ENCODE measurements around the gene SLC9C1. TPM values are rescaled to one million over a fixed set of nuclear protein-coding genes. Genes with fewer than 3 reads are reported as not detected.

Gene SLC9C1
- total RNA-seq, 1 experiment from 2014 or later: not detected

DNA sequence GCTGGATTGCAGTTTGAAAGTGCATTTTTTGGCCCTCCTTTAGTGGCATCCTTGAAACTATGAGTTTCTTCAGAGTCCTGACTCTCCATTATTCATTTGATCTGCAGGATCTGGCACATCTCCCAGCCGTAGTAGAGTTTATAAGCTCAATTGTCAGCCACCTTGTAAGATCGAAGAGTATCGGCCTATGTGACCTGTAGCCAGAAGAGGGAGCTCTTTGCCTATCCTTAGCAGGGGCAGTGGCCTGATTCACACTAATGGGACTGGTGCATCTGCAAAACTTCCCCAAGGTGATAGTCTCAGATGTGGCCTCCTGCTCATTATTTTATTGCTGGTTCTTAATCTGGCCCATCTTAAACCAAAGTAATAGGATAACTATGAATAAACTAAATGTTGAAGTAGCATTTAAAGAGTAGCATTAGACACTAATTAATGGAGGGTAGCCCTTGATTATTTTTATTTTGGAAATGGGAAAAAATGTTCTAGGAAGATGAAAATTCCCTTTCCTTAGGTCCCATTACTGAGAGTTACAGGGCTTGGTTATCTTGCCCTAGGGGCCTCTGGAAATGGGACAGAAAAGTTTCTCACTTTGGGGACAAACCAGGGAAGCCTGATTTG, 182.1 kb downstream of the SLC9C1 start:
- no TSS peak for BruUV-seq (replicated peaks)
- POLR2A ChIA-PET (ENCODE audit: unreplicated experiment): interaction anchor here (1.0 kb wide), 1 partner anchor 25 kb away, joined by 3 read pairs; no protein-coding TSS in a partner anchor
- peak; percentile 89 for DNase-seq

DNA sequence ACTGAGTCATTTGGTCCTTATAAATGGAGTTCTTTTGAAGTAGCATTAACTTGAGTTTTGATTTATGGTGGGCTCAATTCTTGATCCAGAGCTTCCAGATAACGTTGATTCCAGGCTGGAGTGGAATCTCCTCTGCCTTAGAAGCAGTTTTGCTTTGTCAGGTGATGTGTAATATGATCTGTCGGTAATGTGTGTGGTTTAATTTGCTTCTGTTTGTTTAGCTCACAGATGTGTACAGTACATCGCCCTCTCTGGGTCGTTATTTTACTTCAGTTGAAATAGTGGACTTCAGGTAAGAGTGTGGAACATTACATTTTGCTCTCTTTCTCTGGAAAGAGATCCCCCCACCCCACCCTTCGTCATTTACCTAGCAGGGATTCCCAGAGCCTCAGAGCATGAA, 184.7 kb downstream of the SLC9C1 start:
- Histone ChIP-seq H3K27me3 (ENCODE audit: low read length) (no peaks in the 10 kb centered on the region), H3K27ac (ENCODE audit: low read length) (no peak overlapping the region), H3F3A (ENCODE audit: low read length, unreplicated experiment) (no peaks in the 10 kb centered on the region), H3K4me1 (ENCODE audit: insufficient read depth, low read length) (peaks cover 13% of the 10 kb centered on the region), H3K9me3 (ENCODE audit: low read length) (no peaks in the 10 kb centered on the region), H3K4me3 (ENCODE audit: low read length) (no peak overlapping the region), H3K36me3 (ENCODE audit: low read depth, low read length) (peaks cover 47% of the 10 kb centered on the region), H3K9ac (ENCODE audit: low read length) (no peak overlapping the region), H4K20me1 (ENCODE audit: low read length) (peaks cover 4% of the 10 kb centered on the region; the same call in 1 of the 2 replicates), H3K9me2 (replicated peaks; ENCODE audit: low read length) (no peaks in the 10 kb centered on the region), H3K4me2 (ENCODE audit: low read length) (peak overlapping the region; percentile 4; the same call in 1 of the 2 replicates), H3K79me2 (ENCODE audit: low read length) (no peaks in the 10 kb centered on the region), H2AFZ (ENCODE audit: low read length) (no peak overlapping the region)
- POLR2A ChIA-PET (ENCODE audit: unreplicated experiment): no interaction called here
- TF ChIP-seq EZH2phosphoT487 (IDR thresholded peaks at IDR 0.05; ENCODE audit: borderline replicate concordance, low read length) (no peak), EZH2 (IDR thresholded peaks at IDR 0.05; ENCODE audit: low read length, unreplicated experiment) (no peak)
- TF ChIP-seq, protein P1, sequence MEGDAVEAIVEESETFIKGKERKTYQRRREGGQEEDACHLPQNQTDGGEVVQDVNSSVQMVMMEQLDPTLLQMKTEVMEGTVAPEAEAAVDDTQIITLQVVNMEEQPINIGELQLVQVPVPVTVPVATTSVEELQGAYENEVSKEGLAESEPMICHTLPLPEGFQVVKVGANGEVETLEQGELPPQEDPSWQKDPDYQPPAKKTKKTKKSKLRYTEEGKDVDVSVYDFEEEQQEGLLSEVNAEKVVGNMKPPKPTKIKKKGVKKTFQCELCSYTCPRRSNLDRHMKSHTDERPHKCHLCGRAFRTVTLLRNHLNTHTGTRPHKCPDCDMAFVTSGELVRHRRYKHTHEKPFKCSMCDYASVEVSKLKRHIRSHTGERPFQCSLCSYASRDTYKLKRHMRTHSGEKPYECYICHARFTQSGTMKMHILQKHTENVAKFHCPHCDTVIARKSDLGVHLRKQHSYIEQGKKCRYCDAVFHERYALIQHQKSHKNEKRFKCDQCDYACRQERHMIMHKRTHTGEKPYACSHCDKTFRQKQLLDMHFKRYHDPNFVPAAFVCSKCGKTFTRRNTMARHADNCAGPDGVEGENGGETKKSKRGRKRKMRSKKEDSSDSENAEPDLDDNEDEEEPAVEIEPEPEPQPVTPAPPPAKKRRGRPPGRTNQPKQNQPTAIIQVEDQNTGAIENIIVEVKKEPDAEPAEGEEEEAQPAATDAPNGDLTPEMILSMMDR (conservative IDR thresholded peaks at IDR 0.05; ENCODE audit: low read depth, low read length): no peak
- CTCF ChIA-PET: no interaction called here
- no TSS peak for BruUV-seq (replicated peaks)
- peak; percentile 64 for ATAC-seq
- intact Hi-C loops (cut with micrococcal nuclease): no loop called here
- peak; percentile 29 for DNase-seq

More for the DNA sequence above, 182.1 kb downstream of the SLC9C1 start:
- peaks cover 41% of the 10 kb centered on the region for H3K36me3 ChIP-seq (ENCODE audit: low read depth, low read length)
- no peak overlapping the region for H2AFZ ChIP-seq (ENCODE audit: low read length)
- no peaks in the 10 kb centered on the region for H3K9me2 ChIP-seq (replicated peaks; ENCODE audit: low read length)
- H3K4me1 ChIP-seq (ENCODE audit: insufficient read depth, low read length): peaks cover 13% of the 10 kb centered on the region
- peak; percentile 95 for ATAC-seq
- no peak overlapping the region for H3K27ac ChIP-seq (ENCODE audit: low read length)
- H3K9me3 ChIP-seq (ENCODE audit: low read length): no peaks in the 10 kb centered on the region
- no peaks in the 10 kb centered on the region for H3F3A ChIP-seq (ENCODE audit: low read length, unreplicated experiment)
- TF ChIP-seq EZH2phosphoT487 (IDR thresholded peaks at IDR 0.05; ENCODE audit: borderline replicate concordance, low read length): no peak
- TF ChIP-seq, protein P1 (conservative IDR thresholded peaks at IDR 0.05; ENCODE audit: low read depth, low read length): peak; percentile 94
- intact Hi-C loops (cut with micrococcal nuclease): loop anchor here (1.0 kb wide), 1 partner anchor 181 kb away; no protein-coding TSS in a partner anchor
- CTCF ChIA-PET: interaction anchor here (0.5 to 1.3 kb wide), 20 partner anchors 10 to 874 kb away, joined by 3 to 23 read pairs (median 4); partner anchors contain the start of genes ABHD10 and SLC9C1
- H4K20me1 ChIP-seq (ENCODE audit: low read length): peaks cover 4% of the 10 kb centered on the region; the same call in 1 of the 2 replicates
- H3K4me2 ChIP-seq (ENCODE audit: low read length): no peak overlapping the region
- no peak overlapping the region for H3K4me3 ChIP-seq (ENCODE audit: low read length)
- no peak overlapping the region for H3K9ac ChIP-seq (ENCODE audit: low read length)
- no peaks in the 10 kb centered on the region for H3K79me2 ChIP-seq (ENCODE audit: low read length)
- no peaks in the 10 kb centered on the region for H3K27me3 ChIP-seq (ENCODE audit: low read length)

DNA sequence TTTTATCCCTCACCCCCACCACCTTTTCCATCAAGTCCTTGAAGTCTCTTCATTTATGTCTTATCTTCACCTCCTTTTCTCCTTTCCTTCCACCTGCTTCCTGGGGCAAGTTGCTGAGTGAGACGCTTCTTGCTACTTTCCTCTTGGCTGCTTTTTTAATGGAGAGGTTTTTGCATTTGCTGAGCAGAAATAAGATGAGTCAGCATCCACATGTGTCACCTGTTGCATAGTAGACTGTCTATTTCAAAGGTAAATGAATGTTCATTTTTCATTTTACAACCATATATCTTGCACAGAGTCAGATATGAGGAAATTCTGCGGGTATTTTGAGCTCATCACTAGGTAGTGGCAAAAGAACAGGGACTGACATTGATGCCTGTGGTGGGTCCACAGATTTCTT, 189.2 kb downstream of the SLC9C1 start:
- CTCF ChIA-PET: no interaction called here

More for the DNA sequence above, 189.2 kb downstream of the SLC9C1 start:
- DNase-seq (no peak), ATAC-seq (no peak)
- Histone ChIP-seq H3K4me2 (ENCODE audit: low read length) (no peak overlapping the region), H2AFZ (ENCODE audit: low read length) (no peak overlapping the region), H3K9me2 (replicated peaks; ENCODE audit: low read length) (no peaks in the 10 kb centered on the region), H3K9me3 (ENCODE audit: low read length) (no peaks in the 10 kb centered on the region), H3K36me3 (ENCODE audit: low read depth, low read length) (peaks cover 34% of the 10 kb centered on the region), H3K9ac (ENCODE audit: low read length) (no peak overlapping the region), H3K79me2 (ENCODE audit: low read length) (peaks cover 15% of the 10 kb centered on the region), H3K27ac (ENCODE audit: low read length) (no peak overlapping the region), H3K4me1 (ENCODE audit: insufficient read depth, low read length) (peaks cover 34% of the 10 kb centered on the region), H3K4me3 (ENCODE audit: low read length) (no peak overlapping the region), H3K27me3 (ENCODE audit: low read length) (no peaks in the 10 kb centered on the region), H3F3A (ENCODE audit: low read length, unreplicated experiment) (no peaks in the 10 kb centered on the region), H4K20me1 (ENCODE audit: low read length) (peaks cover 4% of the 10 kb centered on the region; the same call in 1 of the 2 replicates)
- intact Hi-C loops (cut with micrococcal nuclease): no loop called here
- POLR2A ChIA-PET (ENCODE audit: unreplicated experiment): no interaction called here
- TF ChIP-seq EZH2phosphoT487 (IDR thresholded peaks at IDR 0.05; ENCODE audit: borderline replicate concordance, low read length) (no peak), EZH2 (IDR thresholded peaks at IDR 0.05; ENCODE audit: low read length, unreplicated experiment) (no peak)
- TF ChIP-seq, protein P1 (conservative IDR thresholded peaks at IDR 0.05; ENCODE audit: low read depth, low read length): no peak
- BruUV-seq (replicated peaks): no TSS peak
